GM18861 (cell line): Measurements from ENCODE around the gene GMDS.
A peak's percentile ranks its signal among the peaks of the same experiment; 100 is the strongest.

Experiments
- ATAC-seq: cut with Tn5 transposase; IDR thresholded peaks from one replicate; pipeline ENCODE4 v1.9.1; 2021; ENCODE audit not compliant: unreplicated experiment

The GMDS gene

DNA sequence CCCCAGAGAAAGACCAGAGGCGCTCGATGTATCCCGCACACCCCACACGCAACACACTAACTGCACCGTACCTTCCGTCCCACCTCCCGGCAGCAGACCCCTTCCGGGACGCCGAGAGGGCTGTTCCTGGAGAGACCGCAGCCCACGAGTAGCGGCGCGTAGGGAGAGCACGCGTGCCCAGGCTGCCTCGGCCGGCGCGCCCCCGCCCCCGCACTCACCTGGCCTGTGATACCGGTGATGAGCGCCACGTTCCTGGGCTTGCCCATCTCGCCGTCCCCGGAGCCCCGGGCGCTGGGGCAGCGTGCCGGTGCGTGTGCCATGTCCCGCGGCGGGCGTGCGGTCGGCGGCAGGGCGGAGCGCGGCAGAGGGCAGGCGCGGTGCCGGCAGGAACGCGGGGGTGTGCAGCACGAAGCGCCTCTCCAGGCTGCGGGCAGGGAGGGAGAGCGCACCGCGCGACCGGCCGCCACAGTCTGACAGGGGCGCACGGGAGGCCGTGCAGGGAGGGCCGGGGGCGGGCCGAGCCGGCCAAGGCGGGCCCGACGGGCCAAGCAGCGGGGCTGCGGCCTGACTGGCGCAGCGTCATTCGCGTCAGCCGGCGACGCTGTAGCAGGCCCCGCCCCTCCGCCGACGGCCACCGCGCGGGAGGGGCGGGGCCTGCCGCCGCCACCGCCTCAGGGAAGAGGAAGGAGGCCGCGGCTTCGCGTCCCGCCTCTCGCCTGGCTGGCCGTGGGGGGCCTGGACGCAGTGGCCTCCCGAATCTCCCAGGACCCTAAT is at the start of gene GMDS:
Gene GMDS, minus strand, starts transcription at position 503 of the 774 bp plus-strand sequence.
- ATAC-seq, result peak; percentile 92

DNA sequence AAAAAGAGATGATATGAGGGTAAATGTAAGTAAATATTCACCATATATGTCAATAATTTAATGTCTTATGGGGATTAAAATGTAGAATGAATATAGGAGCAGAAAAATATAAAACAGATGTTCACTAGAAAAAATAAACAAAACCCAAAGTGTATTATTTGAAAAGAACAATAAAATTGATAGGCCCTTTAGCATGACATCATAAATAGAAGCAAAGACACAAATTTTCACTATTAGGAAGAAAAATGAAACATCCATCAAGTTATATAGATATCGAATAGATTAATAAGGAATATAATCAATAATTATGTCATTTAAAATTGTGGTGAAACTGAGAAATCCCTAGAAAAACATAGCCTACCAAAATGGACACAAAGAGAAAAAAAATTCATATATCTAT is 40.1 kb upstream of the GMDS start:
- ATAC-seq, result no peak

DNA sequence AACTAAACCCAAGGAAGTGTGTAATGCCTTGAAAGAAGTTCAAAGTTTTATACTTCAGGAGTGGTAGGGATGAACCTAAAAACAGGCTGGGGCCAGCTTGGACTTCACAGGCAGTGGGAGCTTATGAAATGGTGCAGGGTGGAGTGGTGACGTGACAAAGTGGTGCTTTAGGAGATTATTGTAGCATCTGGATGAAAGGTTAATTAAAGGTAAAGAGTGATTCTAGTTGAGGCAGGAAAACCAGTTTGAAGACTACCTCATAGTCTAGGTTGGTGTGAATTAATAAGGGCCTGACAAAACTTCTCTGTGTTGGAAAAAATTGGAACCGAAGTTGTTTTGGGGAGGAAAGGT is 30.5 kb upstream of the GMDS start:
- ATAC-seq, result no peak

DNA sequence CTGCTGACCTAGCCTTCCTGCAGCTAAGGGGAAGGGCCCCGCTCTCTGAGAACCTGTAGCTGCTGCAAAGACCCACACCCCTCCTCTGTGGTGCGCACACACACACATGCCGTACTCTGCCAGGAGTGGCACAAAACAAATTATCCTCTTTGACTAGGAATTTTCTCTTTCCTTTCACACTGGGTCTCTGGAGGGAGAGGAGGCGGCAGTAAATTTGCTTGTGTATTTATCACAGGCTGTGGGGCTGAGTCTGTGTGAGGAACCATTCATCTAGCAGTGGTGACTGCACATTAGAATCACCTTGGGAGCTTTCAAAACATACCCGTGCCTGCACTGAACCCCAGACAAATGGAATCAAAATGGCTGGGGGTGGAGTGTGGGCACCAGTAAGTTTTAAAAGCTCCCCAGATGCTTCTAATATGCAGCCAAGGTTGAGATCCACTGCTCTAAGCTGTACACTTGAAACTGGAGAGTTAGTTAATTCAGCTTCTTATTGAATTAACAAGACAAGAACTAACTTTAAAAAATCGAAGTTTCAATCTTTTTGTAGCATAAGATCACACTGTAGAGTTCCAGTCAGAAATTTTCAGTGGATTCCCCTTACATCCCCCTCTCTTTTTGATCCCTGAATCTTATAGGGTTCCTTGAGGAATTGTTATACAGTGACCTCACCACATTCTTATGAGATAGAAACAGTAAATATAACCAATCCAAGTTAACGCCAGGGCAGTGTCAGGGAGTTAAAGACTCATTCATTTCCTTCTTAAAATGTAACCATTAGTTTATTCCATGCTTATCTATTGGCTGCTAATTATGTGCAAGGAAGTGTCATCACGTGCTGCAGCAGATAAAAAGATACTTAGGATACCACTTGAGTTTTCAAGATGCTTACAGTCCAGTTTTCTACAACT is 29.8 kb upstream of the GMDS start:
- ATAC-seq, result no peak

DNA sequence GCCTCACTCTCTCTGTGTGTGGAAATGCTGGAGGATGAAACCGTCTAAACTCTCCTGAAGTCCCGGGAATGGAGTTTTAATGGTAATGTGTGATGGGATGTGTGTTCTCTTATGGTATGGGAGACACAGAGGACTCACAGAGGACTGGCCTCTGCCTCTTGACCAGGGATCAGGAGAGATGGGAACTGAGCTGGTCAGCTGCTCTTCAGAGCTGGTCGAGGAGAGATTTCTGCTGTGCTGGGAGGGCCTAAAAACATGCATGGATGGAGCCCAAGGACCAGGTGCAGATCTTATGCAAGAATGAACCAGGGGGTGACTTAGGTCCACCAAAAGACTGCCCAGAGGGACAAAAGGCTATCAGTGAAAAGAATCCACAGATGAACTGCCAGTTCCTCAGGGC is 27.3 kb upstream of the GMDS start:
- no peak for ATAC-seq

DNA sequence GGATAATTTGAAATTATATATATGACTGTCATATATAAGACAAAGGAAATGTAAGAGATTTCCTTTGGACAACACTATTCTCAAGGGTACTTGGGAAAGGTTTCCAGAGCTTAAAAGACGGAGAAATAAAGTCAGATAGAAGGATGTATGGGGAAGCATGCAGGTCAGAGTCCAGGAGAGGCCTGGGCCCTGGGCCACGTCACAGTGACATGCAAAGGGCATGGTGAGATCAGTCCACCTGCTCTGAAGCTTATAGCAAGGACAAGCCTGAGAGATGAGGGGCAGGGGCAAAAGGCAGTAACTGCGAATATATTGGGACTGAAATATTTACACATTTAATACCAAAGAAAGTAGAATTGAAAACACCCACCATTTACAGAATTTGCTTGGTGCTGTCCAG is 24.6 kb upstream of the GMDS start:
- ATAC-seq, result no peak

DNA sequence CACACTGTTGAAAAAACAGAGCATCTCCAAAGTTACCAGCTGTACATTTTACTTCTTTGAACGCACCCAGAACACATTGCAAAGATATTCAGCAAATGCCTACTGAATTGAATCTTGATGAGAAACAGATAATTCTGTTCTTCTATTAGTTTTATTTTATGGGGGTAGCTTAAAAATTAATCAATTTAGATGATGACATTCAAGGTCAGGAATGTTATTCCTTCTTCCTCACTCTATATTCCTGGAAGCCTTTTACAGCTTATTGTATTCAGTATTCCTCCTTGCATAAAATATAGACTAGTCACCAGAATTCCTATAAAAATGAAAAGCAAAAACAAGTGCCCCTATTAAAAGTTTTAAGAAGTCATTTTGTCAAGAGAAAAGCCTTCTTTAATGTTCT is 21.4 kb upstream of the GMDS start:
- no peak for ATAC-seq

DNA sequence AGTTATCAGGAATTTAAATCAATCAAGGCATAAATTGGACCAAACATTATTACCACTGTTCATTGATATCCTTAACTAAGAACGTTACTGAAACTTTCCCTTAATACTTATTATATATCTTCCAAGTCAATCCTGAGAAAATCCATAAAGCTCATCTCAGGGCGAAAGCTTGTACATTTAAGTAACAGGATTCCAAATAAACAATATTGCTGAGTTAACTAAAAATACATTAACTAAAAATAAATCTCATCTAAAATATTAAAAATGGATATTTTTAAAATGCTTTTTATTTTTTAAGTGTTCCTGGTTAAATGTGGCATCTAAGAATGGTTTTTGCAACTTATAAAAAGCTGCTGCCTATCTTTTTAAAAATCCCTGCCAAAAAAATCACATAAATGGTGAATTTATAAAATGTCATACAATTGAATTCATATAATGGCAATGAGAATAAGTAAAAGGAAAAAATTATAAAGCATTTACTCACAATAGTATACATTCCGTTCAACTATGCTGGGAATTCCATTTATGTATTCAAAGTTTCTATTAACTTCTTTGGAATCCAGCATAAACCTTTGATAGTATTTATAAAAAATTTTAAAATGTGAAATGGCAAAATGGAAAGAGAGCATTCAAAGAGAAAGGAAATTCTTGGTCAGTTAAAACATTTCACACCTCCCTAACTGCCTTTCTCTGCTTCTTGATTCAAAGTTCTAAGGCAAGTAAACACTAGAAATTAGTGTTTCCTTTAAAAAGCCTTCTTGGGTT is 20.8 kb upstream of the GMDS start:
- no peak for ATAC-seq

DNA sequence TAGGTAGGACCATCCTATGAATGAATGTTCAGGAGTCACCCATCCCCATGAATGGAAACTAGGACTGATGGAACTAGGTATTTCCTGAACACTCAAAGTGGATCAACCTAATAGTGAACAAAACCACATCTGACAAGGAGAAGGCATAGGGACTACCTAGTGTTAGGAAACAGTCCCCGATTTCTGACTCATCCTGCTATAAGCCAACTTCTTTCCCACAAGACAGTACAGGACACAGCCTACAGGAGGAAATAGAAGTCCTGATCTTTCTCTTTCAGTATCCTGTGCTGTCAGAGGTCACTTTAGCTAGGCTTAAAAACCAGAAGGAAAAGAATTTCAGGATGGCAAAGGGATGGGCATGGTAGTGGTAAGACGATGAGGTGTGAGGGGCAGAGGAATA is 19.5 kb upstream of the GMDS start:
- ATAC-seq, result no peak

DNA sequence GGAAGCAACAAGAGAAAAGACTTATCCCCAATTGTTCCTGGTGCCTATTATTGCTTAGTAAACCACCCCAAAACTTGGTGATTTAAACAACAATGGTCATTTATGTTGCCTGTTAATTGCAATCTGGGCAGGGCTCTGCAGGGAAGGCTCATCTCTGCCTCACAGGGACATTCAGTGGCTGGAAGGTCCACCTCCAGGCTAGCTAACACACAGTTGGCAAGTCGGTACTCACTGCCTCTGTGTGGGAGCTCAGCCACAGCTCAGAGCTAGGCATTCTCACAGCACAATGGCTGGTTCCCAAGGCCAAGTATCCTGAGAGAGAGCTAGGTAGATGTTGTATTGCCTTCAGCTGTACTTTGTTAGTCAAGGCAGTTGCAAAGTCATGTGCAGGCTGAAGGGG is 18.5 kb upstream of the GMDS start:
- ATAC-seq, result no peak

DNA sequence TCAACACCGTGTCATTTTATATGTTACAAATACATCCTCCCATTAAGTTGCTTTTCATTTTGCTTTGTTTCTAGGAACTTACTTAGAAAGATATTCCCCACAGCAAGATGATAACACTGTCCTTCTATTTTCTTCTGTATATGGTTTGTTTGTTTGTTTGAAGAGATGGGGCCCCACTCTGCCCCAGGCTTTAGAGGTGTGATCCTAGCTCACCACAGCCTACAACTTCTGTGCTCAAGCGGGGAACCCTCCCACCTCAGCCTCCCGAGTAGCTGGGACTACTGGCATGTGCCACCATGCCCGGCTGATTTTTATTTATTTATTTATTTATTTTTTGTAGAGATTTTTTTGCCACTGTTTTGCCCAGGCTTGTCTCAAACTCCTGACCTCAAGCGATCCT is 14.2 kb upstream of the GMDS start:
- no peak for ATAC-seq

DNA sequence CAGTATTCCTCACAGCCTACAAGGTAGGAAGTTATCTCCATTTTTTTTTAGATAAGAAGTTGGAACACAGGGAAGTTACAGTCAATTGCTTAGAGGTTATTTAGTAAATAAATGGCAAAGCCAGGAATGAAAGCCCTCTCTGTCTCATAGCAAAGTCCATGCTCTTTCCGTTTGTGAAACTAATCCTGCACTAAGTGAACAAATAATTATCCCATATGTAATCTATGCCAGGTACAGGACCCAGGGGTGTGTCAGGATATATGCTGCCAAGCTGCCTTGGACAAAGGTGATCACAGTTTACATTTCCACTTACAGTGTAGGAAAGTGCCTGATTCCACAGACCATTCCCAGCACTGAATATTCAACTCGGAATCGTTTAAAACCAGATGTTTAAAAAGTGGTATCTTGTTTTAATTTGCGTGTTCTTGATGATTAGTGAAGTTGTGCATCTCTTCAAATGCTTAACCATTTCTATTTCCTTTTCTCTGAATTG is 13.6 kb upstream of the GMDS start:
- no peak for ATAC-seq

DNA sequence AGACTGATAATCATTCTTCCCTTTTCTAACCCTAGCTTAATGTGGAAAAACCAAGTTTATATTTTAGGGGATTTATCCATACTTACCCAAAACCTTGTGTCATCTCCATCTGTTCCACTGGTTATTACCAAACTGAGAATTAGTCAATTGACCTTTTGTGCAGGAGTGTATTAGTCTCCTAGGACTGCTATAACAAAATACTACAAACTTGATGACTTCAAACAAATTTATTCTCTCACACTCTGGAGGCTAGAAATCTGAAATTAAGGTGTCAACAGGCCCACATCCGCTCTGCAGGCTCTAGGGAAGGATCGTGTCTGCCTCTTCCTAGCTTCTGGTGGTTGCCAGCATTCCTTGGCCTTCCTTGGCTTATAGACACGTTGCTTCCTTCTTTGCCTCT is 12.7 kb upstream of the GMDS start:
- no peak for ATAC-seq

DNA sequence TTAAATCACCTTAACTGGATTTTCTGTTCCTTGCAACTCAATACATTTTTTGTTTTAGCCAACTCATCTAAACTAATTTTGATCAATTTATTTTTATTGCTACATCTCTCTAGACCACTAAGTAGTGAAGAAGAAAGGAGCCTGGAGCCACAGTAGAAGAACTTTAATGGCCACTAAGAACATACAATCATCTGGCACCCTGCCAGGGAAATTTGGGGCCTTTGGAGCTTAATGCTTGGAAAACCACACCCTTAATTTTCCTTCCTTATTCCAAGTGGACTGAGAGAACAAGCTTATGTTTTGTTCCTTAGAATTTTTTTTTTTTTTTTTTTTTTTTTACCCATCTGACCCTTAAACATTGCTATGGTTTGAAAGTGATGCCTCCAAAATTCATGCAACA is 12.0 kb upstream of the GMDS start:
- ATAC-seq, result no peak

DNA sequence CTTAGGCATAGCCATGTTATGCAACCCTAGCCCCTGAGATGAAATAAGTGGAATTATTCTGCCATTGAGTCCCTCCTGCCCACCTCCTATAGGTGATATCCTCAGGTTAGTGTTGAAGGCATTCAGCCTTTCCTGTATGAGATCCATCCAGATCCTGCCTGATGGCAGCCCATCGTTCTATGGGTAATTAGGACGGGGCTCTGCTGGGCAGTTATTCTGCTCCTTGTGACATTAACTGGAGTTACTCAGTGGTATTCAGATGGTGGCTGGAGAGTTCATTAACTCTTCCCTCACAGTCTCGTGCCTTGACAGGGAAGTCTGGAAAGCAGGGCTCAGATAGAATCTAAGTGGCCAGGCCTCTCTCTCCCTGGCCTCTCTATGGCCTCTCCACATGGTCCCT is 9.3 kb upstream of the GMDS start:
- no peak for ATAC-seq

DNA sequence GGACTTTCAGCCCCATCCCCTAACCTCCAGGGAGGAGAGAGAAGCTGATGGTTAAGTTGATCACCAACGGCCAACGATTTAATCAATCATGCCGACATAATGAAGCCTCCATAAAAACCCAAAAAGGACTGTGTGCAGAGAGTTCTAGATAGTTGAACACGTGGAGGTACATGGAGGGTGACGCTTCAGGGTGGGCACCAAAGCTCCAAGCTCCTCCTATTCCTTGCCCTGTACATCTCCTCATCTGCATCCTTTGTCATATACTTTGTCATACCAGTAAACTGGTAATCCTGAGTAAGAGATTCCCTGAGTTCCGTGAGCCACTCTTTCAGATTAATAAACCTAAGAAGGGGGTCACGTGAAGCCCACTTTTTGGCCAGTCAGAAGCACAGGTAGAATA is 3.7 kb upstream of the GMDS start:
- no peak for ATAC-seq

DNA sequence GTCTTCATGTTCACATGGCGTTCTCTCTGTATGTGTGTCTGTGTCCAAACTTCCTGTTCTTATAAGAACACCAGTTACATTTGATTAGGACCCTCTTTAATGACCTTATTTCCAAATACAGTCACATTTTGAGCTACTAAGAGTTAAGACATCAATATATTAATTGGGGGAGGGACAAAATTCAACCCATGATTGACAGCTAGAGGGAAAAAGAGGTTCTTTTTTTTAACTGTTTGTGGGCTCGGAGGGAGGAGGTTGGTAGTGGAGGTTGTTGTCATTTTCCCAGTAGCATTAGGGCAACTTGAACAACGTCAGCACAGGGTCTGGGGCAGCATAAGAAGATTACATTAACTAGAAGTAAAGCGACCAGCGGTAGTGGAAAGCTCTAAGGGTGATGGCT is 2.3 kb upstream of the GMDS start:
- no peak for ATAC-seq

DNA sequence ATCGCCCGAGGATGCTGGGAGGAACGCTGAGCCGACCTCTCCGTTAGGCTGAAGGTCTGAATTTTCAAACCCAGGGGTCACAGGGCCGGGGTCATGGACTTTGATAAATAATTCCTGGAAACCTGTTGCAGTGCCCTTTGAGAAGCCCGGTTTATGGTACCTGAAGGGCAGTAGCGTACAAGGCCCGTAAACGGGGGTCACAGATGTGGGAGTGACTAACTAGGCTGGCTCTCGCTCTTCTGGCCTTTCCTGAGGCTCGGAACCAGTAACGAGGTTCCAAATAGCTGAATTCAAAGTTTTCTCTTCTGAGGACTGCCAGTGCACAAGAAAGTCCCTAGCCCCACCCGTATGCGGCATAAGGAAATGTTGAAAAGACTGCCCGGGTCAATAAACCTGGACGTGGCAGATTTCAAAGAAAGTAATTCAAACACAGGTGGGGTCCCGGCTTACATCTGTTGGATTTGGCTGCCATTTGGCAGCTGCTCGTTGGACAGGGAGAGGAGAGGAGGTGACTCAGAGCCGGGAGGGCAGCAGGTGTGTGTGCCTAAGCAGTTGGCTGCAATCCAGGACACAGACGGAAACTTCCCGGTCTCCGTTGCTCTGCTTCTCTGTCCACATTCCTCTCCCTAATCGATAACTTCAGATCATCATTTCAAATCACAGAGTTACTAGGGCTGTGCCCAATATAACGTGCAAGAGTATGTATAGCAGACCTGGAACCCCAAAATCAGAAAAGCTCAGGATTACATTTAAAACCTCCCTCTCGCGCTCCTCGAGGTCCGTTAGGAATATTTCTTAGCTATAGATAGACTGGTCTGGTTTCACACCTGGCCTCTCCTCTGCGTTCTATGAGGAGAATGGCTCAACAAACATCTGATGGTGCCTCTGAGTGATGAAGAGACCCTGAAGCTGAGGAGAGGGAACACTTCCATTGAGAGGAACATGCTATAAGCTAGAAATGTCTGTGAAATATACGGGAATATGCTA is 765 bp upstream of the GMDS start:
- ATAC-seq, result no peak

DNA sequence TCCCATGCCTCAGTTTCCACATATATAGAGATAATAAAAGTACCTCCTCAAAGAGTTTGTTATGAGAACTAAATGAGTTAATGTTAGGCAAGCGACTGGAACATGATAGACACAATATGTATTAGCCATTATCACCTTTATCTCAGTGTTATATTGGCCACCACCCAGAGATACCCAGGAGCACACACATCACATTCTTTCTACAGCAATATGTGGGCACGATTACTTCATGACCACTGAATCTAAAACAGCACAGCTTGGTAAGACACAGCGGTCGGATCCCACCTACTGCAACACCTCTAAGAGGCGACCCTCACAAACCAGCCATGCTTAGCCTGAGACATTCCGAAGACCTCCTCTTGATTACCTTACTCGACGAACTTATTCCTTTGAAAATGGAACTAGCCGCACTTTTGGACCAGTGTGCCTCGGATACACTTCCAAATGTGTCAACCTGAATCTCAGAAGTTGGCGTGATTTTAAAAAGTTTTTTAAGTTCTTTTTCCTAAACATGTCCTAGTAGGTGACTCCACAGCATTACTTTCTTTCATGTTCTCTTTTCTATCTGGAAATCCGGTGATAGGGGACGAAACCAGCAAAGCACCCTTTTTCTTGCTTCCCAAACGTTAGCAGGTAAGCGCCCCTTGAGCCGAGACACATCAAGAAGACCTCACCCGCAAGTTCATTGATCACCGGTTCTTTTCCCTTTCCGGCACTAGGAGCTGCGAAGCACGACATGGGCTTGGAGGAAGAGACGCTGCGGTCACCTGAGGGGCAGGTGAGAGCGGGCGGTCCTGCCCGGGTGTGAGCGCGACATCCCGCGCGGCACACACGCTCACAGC is 923 bp downstream of the GMDS start:
- no peak for ATAC-seq
